Hepatic stellate cell (primary cell): ENCODE measurements around the gene CDH18.

Experiments used
- DNase-seq: peaks from one replicate; pipeline ENCODE4 v3.0.0; 2011; ENCODE audit warnings: low spot score

Gene CDH18

GRCh38 chr5:19733612-19734495 is 254.1 kb downstream of the CDH18 start:
- DNase-seq, result no peak

- DNase-seq, result no peak
Observed at GRCh38 chr5:19728571-19728970, 259.4 kb downstream of the CDH18 start.

- no peak for DNase-seq
Observed at GRCh38 chr5:19719109-19719508, 268.9 kb downstream of the CDH18 start.

- DNase-seq, result no peak
Observed at GRCh38 chr5:19713740-19714139, 274.3 kb downstream of the CDH18 start.

GRCh38 chr5:19709403-19709802 is 278.6 kb downstream of the CDH18 start:
- DNase-seq, result no peak

- DNase-seq, result no peak
Observed at GRCh38 chr5:19706776-19707175, 281.2 kb downstream of the CDH18 start.

- no peak for DNase-seq
Observed at GRCh38 chr5:19701731-19702130, 286.3 kb downstream of the CDH18 start.

- no peak for DNase-seq
Observed at GRCh38 chr5:19694949-19695611, 292.9 kb downstream of the CDH18 start.

GRCh38 chr5:19690978-19691377 is 297.0 kb downstream of the CDH18 start:
- no peak for DNase-seq

GRCh38 chr5:19685473-19685872 is 302.5 kb downstream of the CDH18 start:
- no peak for DNase-seq

GRCh38 chr5:19676895-19677294 is 311.1 kb downstream of the CDH18 start:
- no peak for DNase-seq

- no peak for DNase-seq
Observed at GRCh38 chr5:19660679-19661078, 327.3 kb downstream of the CDH18 start.

- DNase-seq, result no peak
Observed at GRCh38 chr5:19655627-19656026, 332.4 kb downstream of the CDH18 start.

- DNase-seq, result no peak
Observed at GRCh38 chr5:19638461-19638860, 349.5 kb downstream of the CDH18 start.

- DNase-seq, result no peak
Observed at GRCh38 chr5:19630876-19631275, 357.1 kb downstream of the CDH18 start.

GRCh38 chr5:19626211-19626610 is 361.8 kb downstream of the CDH18 start:
- no peak for DNase-seq

GRCh38 chr5:19625562-19625961 is 362.4 kb downstream of the CDH18 start:
- DNase-seq, result no peak

- DNase-seq, result no peak
Observed at GRCh38 chr5:19619571-19619970, 368.4 kb downstream of the CDH18 start.

- no peak for DNase-seq
Observed at GRCh38 chr5:19616701-19617215, 371.2 kb downstream of the CDH18 start.

GRCh38 chr5:19615661-19616060 is 372.3 kb downstream of the CDH18 start:
- no peak for DNase-seq

- DNase-seq, result no peak
Observed at GRCh38 chr5:19615071-19615470, 372.9 kb downstream of the CDH18 start.

- DNase-seq, result no peak
Observed at GRCh38 chr5:19608444-19609002, 379.5 kb downstream of the CDH18 start.

GRCh38 chr5:19605846-19606407 is 382.1 kb downstream of the CDH18 start:
- DNase-seq, result no peak
